ENCODE measurements around the gene FAM89A. TPM values are rescaled to one million over a fixed set of nuclear protein-coding genes. Genes with fewer than 3 reads are reported as not detected.

The FAM89A gene
- polyA plus RNA-seq, 1 of the 3 experiments (the other 2 are of a cell fraction): 2.7 TPM

DNA sequence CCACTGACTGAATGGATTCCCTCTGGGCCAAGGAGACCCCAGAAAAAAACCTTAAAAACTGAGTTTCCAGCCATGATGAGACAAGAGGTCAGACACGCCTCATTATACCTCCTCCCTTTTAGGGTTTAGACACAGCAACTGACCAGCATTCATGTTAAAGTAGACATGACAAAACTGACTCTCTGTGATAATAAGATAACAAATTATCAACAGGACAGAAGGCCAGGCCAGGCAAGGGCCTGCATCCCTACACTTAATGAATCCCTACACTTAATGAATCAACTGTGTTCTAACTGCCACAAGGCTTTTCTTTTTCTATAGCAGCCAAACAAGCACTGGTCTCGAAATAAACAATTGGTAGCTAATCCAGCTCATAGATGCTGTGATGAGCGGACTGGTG lies 33.3 kb upstream of the FAM89A start:
- WGBS (ENCODE audit: low lambda C conversion rate): 61% methylated on average over 3 of the region's 3 CpGs
- H3K27me3 ChIP-seq (ENCODE audit: insufficient read depth): no peaks in the 10 kb centered on the region
- POLR2A ChIA-PET: no interaction called here
- H3K9me3 ChIP-seq: no peaks in the 10 kb centered on the region
- no peaks in the 10 kb centered on the region for H3F3A ChIP-seq (replicated peaks; ENCODE audit: insufficient read depth)
- DNase-seq: no peak
- no peaks in the 10 kb centered on the region for H3K36me3 ChIP-seq (replicated peaks in 1 of 2; ENCODE audit: control insufficient read depth in 1 of 2, insufficient read depth in 2 of 2, low read length in 1 of 2)
- no peaks in the 10 kb centered on the region for H3K79me2 ChIP-seq (ENCODE audit: insufficient read depth)
- H3K4me1 ChIP-seq (ENCODE audit: control insufficient read depth in 1 of 2, insufficient read depth in 2 of 2, low read depth in 1 of 2, low read length in 1 of 2): no peaks in the 10 kb centered on the region
- H3K9me2 ChIP-seq: no peaks in the 10 kb centered on the region
- CTCF ChIA-PET: interaction anchor here (0.8 to 1.0 kb wide), 2 partner anchors 11 to 77 kb away, joined by 3 read pairs; no protein-coding TSS in a partner anchor
- no peaks in the 10 kb centered on the region for H4K20me1 ChIP-seq (ENCODE audit: insufficient read depth)
- no peak overlapping the region for H3K9ac ChIP-seq
- H3K27ac ChIP-seq (ENCODE audit: low read depth in 2 of 2, low read length in 1 of 2): no peak overlapping the region
- TF ChIP-seq MXI1 (IDR thresholded peaks at IDR 0.05; ENCODE audit: low read depth, low read length): no peak
- TF ChIP-seq TEAD4 (IDR thresholded peaks at IDR 0.05; ENCODE audit: borderline replicate concordance, insufficient read depth): no peak
- TF ChIP-seq POLR2AphosphoS5 (IDR thresholded peaks at IDR 0.05; ENCODE audit: low read depth, low read length): no peak
- no peak for TF ChIP-seq ZBTB33 (IDR thresholded peaks at IDR 0.05; ENCODE audit: borderline replicate concordance, low read depth)
- TF ChIP-seq MAX (IDR thresholded peaks at IDR 0.05; ENCODE audit: low read depth): no peak
- no peak for TF ChIP-seq TAF1 (IDR thresholded peaks at IDR 0.05; ENCODE audit: borderline replicate concordance, low read depth, low read length)
- TF ChIP-seq, protein P1, sequence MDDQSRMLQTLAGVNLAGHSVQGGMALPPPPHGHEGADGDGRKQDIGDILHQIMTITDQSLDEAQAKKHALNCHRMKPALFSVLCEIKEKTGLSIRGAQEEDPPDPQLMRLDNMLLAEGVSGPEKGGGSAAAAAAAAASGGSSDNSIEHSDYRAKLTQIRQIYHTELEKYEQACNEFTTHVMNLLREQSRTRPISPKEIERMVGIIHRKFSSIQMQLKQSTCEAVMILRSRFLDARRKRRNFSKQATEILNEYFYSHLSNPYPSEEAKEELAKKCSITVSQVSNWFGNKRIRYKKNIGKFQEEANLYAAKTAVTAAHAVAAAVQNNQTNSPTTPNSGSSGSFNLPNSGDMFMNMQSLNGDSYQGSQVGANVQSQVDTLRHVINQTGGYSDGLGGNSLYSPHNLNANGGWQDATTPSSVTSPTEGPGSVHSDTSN (IDR thresholded peaks at IDR 0.05): no peak
- TF ChIP-seq NRF1 (IDR thresholded peaks at IDR 0.05; ENCODE audit: low read depth, low read length): no peak
- TF ChIP-seq EP300 (IDR thresholded peaks at IDR 0.05; ENCODE audit: borderline replicate concordance in 1 of 2, low read depth in 1 of 2, low read length in 1 of 2): no peak
- H2AFZ ChIP-seq (ENCODE audit: low read depth): no peak overlapping the region
- no peak overlapping the region for H3K4me2 ChIP-seq
- no peak overlapping the region for H3K4me3 ChIP-seq (ENCODE audit: low read depth in 2 of 2, low read length in 1 of 2)

DNA sequence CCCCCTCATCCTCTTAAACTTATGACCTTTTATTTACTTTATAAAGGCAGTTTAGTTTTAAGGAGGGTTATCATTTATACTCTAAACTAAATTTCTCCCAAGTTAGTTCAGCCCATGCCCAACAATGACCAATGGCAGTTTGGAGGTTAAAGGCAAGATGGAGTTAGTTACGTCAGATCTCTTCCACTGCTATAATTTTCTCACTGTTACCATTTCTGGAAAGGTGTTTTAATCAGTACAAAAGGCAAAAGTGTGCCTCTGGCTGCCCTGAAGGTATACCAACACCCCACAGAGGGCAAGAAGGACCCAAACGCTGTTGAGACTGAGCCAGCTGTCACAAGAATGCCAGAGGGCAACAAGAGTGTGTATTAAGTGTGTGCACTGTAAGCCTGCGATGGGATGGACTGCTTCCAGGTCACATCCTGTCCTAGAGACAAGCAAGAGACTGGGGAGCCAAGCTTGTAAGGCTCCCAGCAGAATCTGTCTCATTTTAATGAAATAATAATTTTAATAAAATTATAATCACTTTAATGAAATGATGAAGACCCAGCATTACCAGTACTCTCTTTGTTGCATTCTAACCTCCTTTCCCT lies 32.5 kb upstream of the FAM89A start:
- Histone ChIP-seq H3F3A (replicated peaks; ENCODE audit: insufficient read depth) (no peaks in the 10 kb centered on the region), H3K9ac (no peak overlapping the region), H4K20me1 (ENCODE audit: insufficient read depth) (no peaks in the 10 kb centered on the region), H3K27ac (ENCODE audit: low read depth in 2 of 2, low read length in 1 of 2) (no peak overlapping the region), H3K9me2 (no peaks in the 10 kb centered on the region), H3K9me3 (no peaks in the 10 kb centered on the region), H3K4me2 (no peak overlapping the region), H2AFZ (ENCODE audit: low read depth) (no peak overlapping the region), H3K4me3 (ENCODE audit: low read depth in 2 of 2, low read length in 1 of 2) (no peak overlapping the region), H3K36me3 (replicated peaks in 1 of 2; ENCODE audit: control insufficient read depth in 1 of 2, insufficient read depth in 2 of 2, low read length in 1 of 2) (no peaks in the 10 kb centered on the region), H3K4me1 (ENCODE audit: control insufficient read depth in 1 of 2, insufficient read depth in 2 of 2, low read depth in 1 of 2, low read length in 1 of 2) (no peaks in the 10 kb centered on the region), H3K27me3 (ENCODE audit: insufficient read depth) (no peaks in the 10 kb centered on the region), H3K79me2 (ENCODE audit: insufficient read depth) (no peaks in the 10 kb centered on the region)
- ChIA-PET POLR2A (no interaction called here), CTCF (interaction anchor here (1.0 to 1.5 kb wide), 3 partner anchors 12 to 138 kb away, joined by 3 to 5 read pairs (median 4); no protein-coding TSS in a partner anchor)
- DNase-seq: no peak
- WGBS (ENCODE audit: low lambda C conversion rate): 46% methylated on average over 3 of the region's 3 CpGs
- TF ChIP-seq, protein P1 (IDR thresholded peaks at IDR 0.05): no peak
- TF ChIP-seq ELF1 (IDR thresholded peaks at IDR 0.05): no peak
